Bronchial epithelial cell (primary cell): ENCODE results near the gene VPS4A. TPM values are rescaled to one million over a fixed set of nuclear protein-coding genes. Genes with fewer than 3 reads are reported as not detected.

Experiments
- DNase-seq: peaks from one replicate; pipeline ENCODE4 v3.0.0-alpha.2; 2010; ENCODE audit warnings: low read depth
- FAIRE-seq: peaks from 2 replicates; lab custom pipeline; 2011; peaks lifted over from hg19 to GRCh38; lab: Jason Lieb, UNC
- H3K27me3 ChIP-seq: 2 replicates; pipeline ENCODE4 v1.5.1; 2011; ENCODE audit warnings: low read length; ENCODE audit not compliant: control insufficient read depth, insufficient read depth
- H3K36me3 ChIP-seq: 2 replicates; pipeline ENCODE4 v1.5.1; 2011; ENCODE audit warnings: low read length; ENCODE audit not compliant: control insufficient read depth, insufficient read depth
- H3K4me3 ChIP-seq: 2 replicates; pipeline ENCODE4 v1.5.1; 2011; ENCODE audit warnings: mild to moderate bottlenecking, low read depth, low read length, control low read depth
- CTCF ChIP-seq: IDR thresholded peaks from 2 replicates; pipeline ENCODE4 v1.5.1; 2011; ENCODE audit warnings: mild to moderate bottlenecking, moderate library complexity, low read length, control low read depth, inconsistent platforms; ENCODE audit not compliant: insufficient read depth, severe bottlenecking
- total RNA-seq: library from RNA; depleted of rRNA; stranded (reverse); fragments of >200 nt; gene quantifications from 2 replicates; pipeline ENCODE4 v1.2.1, GENCODE V29; 2014

VPS4A gene
- total RNA-seq, 1 donor from 2014 or later: 41.9 TPM

- H3K4me3 ChIP-seq: no peak overlapping the region
- FAIRE-seq: no peak
- H3K27me3 ChIP-seq: no peaks in the 10 kb centered on the region
Observed at GRCh38 chr16:69367980-69368379, 56.8 kb downstream of the VPS4A start.

DNA sequence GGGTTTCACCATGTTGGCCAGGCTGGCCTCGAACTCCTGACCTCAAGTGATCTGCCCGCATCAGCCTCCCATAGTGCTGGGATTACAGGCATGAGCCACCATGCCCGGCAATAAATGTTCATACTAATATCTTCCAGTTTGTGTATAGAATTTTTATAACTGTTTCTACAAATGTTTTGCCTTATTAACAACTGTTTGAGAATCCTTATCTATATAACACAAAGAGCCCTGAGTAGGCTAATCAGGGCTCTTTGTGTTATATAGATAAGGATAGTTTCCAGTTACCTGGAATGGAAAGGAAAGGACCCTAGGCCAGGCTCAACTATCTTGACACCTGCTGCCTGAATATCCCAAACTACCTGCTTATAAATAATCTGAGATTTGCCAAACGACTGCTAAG lies 57.7 kb downstream of the VPS4A start:
- DNase-seq (no peak), FAIRE-seq (no peak)
- H3K27me3 ChIP-seq: no peaks in the 10 kb centered on the region
- H3K4me3 ChIP-seq: no peak overlapping the region
- TF ChIP-seq CTCF: no peak
- H3K36me3 ChIP-seq: peaks cover 12% of the 10 kb centered on the region

More at GRCh38 chr16:69367980-69368379, 56.8 kb downstream of the VPS4A start:
- no peak for TF ChIP-seq CTCF
- peaks cover 11% of the 10 kb centered on the region for H3K36me3 ChIP-seq
- peak; percentile 21 for DNase-seq

DNA sequence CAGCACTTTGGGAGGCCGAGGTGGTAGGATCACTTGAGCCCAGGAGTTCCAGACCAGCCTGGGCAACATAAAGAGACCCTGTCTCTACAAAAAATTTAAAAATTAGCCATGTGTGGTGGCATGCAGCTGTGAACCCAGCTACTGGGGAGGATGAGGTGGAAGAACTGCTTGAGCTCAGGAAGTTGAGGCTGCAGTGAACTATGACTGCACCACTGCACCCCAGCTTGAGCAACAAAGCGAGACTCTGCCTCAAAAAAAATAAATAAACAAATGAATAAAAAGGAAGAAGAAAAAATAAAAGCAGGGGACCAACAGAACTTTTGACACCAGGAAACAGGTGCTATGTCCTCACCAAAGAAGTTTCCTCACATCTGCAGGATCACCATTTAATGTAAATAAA lies 60.4 kb downstream of the VPS4A start:
- FAIRE-seq: no peak

DNA sequence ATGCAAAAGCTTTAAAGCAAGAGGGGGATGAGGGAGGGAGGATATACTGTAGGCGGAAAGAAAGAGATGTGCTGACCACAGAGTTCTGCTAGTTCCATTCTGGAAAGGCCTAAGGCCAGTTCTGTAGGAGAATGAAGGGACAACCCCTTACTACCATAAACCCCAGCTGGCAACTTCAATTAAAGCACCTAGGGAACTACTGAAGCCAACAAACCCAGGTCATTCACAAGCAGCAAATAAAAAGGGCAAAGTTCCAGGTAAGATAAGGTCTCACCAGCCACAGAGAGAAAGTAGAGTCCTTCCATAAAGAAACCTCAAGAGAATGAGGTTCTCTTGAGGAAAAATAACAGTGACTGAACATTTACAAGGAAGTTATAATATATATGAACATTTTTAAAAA lies 61.9 kb downstream of the VPS4A start:
- FAIRE-seq (no peak), DNase-seq (no peak)
- no peaks in the 10 kb centered on the region for H3K27me3 ChIP-seq
- no peak for TF ChIP-seq CTCF
- H3K36me3 ChIP-seq: peaks cover 7% of the 10 kb centered on the region
- H3K4me3 ChIP-seq: no peak overlapping the region

More for the DNA sequence above, 60.4 kb downstream of the VPS4A start:
- H3K36me3 ChIP-seq: peaks cover 10% of the 10 kb centered on the region
- H3K4me3 ChIP-seq: no peak overlapping the region
- H3K27me3 ChIP-seq: no peaks in the 10 kb centered on the region
- no peak for TF ChIP-seq CTCF
- DNase-seq: no peak

Other genes with a start within 250 kb of the VPS4A start
- 4.7 and 8.4 TPM in 2 replicates for gene HAS3, start 205.7 kb upstream of the VPS4A start, total RNA-seq
- gene CHTF8, start 178.8 kb upstream of the VPS4A start, total RNA-seq: 34.8 and 42.0 TPM in 2 replicates
- gene UTP4, start 178.7 kb upstream of the VPS4A start, total RNA-seq: 12.8 and 21.9 TPM in 2 replicates
- gene SNTB2, start 124.2 kb upstream of the VPS4A start, total RNA-seq: 10.5 and 24.3 TPM in 2 replicates
- gene PDF, start 19.2 kb downstream of the VPS4A start, total RNA-seq: 25.6 and 31.3 TPM in 2 replicates
- 18.2 and 18.7 TPM in 2 replicates for gene COG8, start 28.2 kb downstream of the VPS4A start, total RNA-seq
- 28.8 and 45.5 TPM in 2 replicates for gene NIP7, start 28.4 kb downstream of the VPS4A start, total RNA-seq
- gene TMED6, start 40.4 kb downstream of the VPS4A start, total RNA-seq: 0.13 TPM in 1 of 2 replicates, not detected in the other
- 9.1 and 10.0 TPM in 2 replicates for gene TERF2, start 74.7 kb downstream of the VPS4A start, total RNA-seq
- 39.2 and 42.8 TPM in 2 replicates for gene CYB5B, start 113.3 kb downstream of the VPS4A start, total RNA-seq